GM21390 (cell line): ENCODE results near the gene CIAO2A.
"Not testable (repeated sequence)": the region's sequence is repeated elsewhere in the genome, so short reads cannot be mapped to it uniquely, and the experiment has no call there.

Source experiments
- ATAC-seq: cut with Tn5 transposase; IDR thresholded peaks from one replicate; pipeline ENCODE4 v1.9.1; 2021; ENCODE audit not compliant: unreplicated experiment

CIAO2A gene

DNA sequence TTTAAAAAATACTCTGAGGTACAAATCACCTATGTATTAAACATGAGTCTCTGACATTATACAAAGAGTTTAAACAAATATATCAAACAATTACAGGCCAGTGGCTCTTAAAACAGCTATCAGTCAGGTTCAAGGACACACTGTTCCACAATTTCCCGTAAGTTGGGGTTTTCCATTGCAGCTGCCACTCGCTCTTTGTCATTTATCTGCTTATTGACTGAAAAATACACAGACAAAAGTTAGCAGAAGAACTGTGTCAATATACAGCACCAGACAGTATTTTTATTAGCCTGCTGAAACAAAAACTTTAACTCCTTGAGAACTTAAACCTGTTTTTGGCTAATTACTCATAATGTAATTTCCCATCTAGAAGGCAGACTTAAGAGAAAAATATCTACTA is 20.8 kb downstream of the CIAO2A start:
- no peak for ATAC-seq

DNA sequence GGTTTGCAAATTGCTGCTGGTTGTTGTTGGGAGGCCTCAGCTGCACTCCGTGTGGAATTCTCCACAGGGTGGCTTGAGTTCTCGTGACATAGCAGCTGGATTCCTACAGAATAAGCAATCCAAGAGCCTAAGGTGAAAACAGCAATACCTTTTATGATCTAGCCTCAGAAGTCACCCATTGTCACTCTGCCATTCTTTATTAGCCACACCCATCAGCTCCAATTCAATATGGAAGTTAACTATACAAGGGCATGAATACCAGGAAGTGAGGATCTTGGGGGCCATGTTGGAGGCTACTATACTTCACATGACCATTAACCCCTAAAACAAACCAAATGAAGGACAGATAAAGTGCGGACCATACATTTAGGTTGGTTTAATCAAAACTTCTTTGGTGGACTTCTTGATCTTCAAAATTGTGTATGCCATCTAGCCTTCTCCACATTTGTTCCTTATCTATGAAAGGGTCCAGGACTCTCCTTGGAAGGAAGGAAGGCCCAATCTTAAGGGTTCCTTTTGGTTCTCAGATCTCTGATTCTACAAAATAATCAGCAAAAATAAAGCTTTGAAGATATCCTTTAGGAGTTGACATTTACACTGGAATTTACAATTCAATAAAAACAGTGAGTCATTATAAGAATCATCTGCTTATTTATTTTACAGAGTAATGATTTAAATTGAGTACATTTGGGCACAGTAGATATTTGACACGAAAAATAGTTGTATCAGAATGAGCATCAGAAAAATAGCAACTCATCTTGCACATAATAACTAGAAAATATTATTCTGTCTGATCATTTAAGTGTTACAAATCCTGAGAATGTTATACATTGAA is 21.5 kb downstream of the CIAO2A start:
- ATAC-seq = no peak

DNA sequence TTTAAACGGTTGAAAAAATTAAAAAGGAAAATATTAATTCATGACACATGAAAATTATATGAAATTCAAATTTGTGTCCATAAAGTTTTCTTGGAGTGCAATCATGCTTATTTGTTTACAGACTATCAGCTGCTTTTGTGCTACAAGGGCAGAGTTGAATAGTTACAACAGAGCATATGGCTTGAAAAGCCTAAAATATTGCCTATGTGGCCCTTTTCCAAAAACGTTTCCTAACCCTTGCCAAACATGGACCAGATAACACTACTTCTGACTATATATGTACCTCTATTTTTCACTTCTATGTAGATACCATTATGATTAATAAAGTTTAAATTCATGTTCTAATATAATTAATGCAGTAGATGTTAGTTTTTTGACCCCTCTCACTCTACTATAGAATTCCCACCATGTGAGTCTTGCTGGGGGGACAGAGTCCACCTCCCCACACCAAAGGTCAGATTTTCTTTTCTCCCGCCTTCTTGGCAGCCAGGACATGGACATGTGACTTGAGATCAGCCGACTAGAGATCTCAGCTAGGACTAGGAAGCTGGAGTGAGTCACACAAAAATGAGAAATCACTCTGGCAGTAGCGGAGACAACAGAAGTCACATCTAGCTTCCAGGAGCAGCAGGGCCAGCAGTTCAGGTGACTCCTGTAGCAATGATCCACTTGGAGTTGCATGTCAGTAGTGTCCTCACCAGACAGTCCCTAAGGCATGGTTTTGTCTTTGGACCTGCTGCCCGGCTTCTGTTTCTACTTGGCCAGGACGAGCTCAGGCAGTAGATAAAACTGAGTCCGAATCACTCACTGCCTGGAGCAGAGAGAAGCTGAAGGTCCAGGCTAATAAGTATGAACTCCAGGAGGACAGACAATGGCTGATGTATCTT is 22.4 kb downstream of the CIAO2A start:
- ATAC-seq = no peak

DNA sequence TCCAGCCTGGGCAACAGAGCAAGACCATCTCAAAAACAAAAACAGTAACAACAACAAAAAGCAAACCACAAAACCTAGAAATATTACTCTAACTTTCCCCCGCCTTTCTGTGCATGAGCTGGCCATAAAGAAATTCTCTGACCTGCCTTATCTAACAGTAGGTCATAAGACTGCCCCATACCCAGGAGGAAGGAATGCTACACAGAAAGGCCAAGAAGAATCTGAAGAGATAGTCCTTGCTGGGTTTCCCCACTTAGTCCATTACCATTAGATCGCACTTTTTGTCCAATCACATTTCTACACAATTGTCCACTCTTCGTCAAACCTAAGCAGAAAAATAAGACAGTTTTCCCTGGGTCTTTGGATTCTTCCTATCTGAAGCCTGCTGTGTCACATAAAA is 23.5 kb downstream of the CIAO2A start:
- ATAC-seq = no peak

- no peak for ATAC-seq
Observed at GRCh38 chr15:64068133-64068532, 25.5 kb downstream of the CIAO2A start.

- no peak for ATAC-seq
Observed at GRCh38 chr15:64067564-64068030, 26.0 kb downstream of the CIAO2A start.

- ATAC-seq = no peak
Observed at GRCh38 chr15:64066451-64066850, 27.2 kb downstream of the CIAO2A start.

- no peak for ATAC-seq
Observed at GRCh38 chr15:64060716-64061115, 32.9 kb downstream of the CIAO2A start.

DNA sequence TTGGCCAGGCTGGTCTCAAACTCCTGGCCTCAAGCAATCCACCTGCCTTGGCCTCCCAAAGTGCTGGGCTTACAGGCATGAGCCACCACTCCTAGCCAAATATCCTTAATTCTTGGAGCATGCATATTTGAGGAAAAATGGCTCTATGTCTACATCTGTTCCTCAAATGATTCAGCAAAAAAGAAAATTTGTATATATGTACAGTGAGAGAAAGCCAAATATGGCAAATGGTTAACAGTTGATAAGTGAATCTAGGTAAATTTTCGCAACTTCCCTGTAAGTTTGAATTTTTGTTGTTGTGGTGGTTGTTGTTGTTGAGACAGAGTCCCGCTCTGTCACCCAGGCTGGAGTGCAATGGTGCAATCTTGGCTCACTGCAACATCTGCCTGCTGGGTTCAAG is 34.5 kb downstream of the CIAO2A start:
- ATAC-seq = not testable (repeated sequence)

DNA sequence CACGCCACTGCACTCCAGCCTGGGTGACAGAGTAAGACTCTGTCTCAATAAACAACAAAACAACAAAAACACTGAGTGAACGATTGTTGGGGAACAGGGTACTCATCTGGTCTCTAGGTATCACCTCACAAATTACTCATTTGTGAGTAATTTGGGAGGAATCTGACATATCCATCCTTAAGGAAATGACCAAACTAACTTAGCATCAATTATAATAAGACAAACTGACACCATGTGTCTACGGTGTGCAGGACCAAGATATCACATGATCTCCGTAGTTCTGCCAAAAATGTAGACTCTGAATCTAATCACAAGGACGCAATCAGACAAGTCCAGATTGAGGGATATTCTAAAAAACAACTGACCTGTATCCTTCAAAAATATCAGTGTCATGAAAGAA is 35.4 kb downstream of the CIAO2A start:
- no peak for ATAC-seq

DNA sequence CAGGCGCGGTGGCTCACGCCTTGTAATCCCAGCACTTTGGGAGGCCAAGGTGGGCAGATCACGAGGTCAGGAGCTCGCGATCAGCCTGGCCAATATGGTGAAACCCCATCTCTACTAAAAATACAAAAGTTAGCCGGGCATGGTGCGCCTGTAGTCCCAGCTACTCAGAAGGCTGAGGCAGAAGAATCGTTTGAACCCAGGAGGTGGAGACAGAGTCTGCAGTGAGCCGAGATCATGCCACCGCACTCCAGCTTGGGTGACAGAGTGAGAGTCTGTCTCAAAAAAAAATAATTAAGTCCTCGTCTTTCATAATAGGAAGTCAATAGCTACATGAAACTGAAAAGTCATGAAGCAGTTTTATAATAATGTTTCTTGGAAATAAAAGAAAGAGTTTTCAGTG is 40.0 kb downstream of the CIAO2A start:
- not testable (repeated sequence) for ATAC-seq

DNA sequence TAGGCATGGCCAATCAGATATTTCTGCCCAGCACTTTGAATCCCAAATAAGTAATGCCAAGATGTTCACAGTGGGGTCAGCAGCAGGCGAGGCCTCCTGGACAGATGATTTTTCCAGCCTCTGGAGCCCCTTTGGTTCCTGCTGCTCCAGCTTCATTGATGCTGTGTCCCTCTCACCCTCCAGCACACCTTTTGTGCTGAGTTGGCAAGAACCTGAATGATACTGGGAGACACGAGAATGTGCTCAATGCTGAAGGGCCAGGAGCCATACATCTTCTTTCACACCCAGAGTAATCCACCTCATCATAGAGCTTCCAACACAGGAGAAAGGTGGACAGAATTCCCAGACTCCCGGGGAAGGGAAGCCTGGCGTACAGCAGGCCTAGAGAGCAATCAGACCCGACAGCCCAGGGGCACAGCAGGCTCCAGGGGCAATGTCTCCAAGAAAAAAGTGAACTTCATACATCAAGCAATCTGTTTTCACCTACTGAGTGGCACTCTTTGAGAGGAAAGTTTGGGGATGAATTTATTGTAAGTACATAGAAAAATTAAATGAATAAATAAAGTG is 40.6 kb downstream of the CIAO2A start:
- no peak for ATAC-seq

- no peak for ATAC-seq
Observed at GRCh38 chr15:64051407-64052259, 42.0 kb downstream of the CIAO2A start.

DNA sequence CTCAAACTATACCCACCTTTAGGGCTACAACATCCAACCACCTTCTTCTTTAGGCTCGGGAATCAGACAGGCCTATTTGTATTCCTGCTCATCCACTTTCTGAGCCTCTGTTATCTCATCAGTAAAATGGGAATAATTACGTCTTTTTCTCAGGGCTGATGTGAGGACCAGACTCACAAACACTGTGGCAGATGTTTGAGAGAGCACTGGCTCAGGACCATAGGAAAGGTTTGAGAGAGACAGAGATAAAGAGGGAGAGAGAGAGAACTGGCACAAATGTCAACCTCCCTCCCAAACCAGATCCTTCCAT is 42.6 kb downstream of the CIAO2A start:
- ATAC-seq = no peak

GRCh38 chr15:64050281-64051092 is 43.2 kb downstream of the CIAO2A start:
- no peak for ATAC-seq

DNA sequence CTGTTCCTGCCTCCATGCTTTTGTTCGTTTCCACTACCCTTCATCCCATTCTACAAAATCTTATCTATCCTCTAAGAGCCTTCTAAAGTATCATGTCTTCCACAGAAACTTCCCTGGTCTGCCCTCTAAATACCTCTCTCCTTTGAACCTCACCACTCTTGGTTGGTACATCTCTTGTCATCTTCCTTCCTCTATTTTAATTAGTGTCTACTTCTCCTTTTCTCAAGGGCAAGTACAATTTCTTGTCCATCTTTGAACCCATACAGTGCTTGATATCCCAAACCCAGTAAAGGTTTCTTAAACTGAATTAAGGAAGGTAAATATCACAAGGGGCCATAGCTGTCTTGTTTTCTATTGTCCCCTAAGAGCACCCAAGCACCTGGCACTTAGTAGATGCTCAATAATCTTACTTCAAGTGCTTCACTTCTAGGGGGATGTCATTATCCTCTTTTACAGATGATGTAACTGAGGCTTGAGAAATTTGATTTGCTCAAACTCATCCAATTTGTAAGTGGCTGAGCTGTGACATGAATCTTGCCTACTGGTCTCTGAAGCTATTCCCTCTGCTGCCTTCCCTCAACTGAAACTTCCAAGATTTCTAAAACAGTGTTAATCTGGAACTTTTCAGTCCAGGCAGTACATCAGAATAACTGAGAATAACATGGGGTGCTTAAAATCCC is 44.7 kb downstream of the CIAO2A start:
- ATAC-seq = no peak

DNA sequence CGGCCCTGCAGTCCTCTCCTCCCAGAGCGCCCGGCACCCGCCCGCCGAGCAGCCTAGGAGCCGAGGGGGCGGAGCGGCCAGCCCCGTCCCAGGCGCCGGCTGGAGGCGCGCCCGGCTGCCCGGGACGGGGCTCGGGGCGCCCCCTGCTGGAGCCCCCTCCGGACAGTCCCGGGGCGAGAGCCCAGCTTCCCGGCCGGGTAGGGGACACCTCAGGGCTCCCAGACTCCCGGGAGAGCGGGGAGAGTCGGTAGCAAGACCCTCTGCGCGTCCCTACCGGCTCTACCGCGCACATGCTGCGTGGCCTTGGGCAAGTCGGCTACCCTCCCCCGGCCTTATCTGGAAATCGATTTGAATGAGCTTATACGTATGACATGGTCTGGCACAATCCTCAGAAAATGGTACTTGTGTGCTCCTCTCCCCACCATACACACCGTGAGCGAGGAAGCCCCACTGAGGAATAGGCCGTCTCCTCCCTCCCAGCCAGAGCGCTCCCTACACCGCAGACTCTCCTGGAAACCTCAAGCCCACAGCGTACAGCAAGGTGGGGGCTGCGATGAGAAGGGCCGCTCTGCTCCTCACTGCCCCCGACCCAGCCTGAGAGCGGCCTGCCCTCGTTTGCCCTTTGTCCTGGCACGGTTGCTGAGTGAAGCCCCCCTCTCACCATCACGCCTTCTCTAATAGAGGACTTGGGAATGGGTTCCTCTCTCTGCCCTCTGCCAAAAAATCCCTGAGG is 47.1 kb downstream of the CIAO2A start, which contains the start of gene DAPK2:
Gene DAPK2, minus strand, starts transcription at position 65 of the 733 bp plus-strand sequence. CDS start 6,224 bp downstream, outside the sequence.
- peak; percentile 71 for ATAC-seq

DNA sequence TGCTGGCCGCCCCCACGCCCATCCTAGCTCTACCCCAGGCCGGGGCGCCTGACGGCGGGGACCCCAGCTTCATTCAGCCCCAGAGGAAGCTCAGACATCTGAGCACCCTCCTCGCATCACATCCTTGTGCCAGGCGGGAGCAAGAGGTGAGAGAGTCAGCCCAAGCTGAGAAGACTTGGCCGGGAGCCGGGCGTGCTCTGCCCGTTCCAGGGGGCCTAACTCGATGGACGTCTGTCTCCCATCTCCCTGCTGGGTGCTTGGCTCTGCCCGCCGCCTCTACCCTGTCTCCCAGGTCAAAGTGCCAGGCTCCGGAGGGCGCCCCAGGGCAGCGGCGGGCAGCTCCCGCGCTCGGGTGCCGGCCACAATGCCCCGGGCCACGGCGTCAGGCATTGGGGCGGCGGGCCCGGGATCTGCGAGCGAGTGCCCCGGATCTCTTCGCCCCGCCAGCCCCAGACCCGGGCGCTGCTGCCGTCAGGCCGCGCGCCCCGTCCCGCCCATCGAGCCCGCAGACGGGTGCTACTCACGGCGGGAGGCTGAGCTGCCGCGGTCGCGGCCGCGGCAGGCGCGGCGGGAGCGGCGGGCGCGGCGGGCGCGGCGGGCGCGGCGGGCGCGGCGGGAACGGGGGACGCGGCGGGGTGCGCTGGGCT is 47.7 kb downstream of the CIAO2A start:
- peak; percentile 11 for ATAC-seq
